HG03457 (cell line): Measurements from ENCODE around the gene DPH2.
A peak's percentile ranks its signal among the peaks of the same experiment; 100 is the strongest.

Source experiments
- ATAC-seq: cut with Tn5 transposase; IDR thresholded peaks from one replicate; pipeline ENCODE4 v1.9.1; 2021; ENCODE audit warnings: moderate number of reproducible peaks; ENCODE audit not compliant: unreplicated experiment

DPH2 gene

GRCh38 chr1:43965316-43965715 is 4.5 kb upstream of the DPH2 start:
- ATAC-seq: no peak

GRCh38 chr1:43968348-43968948 is 1.4 kb upstream of the DPH2 start:
- ATAC-seq: no peak

GRCh38 chr1:43969416-43969745 is 429 bp upstream of the DPH2 start:
- ATAC-seq: no peak

- no peak for ATAC-seq
Observed at GRCh38 chr1:43970502-43970901, 692 bp downstream of the DPH2 start.

- ATAC-seq: no peak
Observed at GRCh38 chr1:43970911-43971310, 1.1 kb downstream of the DPH2 start.

GRCh38 chr1:43971336-43971980 is 1.6 kb downstream of the DPH2 start:
- ATAC-seq: no peak

- ATAC-seq: no peak
Observed at GRCh38 chr1:43973981-43974442, 4.2 kb downstream of the DPH2 start.

GRCh38 chr1:43974443-43975248 is 4.8 kb downstream of the DPH2 start, which contains the start of gene ATP6V0B:
TSS of gene ATP6V0B (plus strand) at chr1:43974960. CDS start at chr1:43975041, 81 bp downstream.
- peak; percentile 58 for ATAC-seq

- no peak for ATAC-seq
Observed at GRCh38 chr1:43975249-43975961, 5.6 kb downstream of the DPH2 start.

- ATAC-seq: no peak
Observed at GRCh38 chr1:43976045-43976444, 6.2 kb downstream of the DPH2 start.

GRCh38 chr1:43976890-43977289 is 7.1 kb downstream of the DPH2 start:
- no peak for ATAC-seq

- ATAC-seq: no peak
Observed at GRCh38 chr1:43977376-43978263, 7.8 kb downstream of the DPH2 start.

GRCh38 chr1:43978264-43978550 is 8.4 kb downstream of the DPH2 start:
- no peak for ATAC-seq

GRCh38 chr1:43978551-43979260 is 8.9 kb downstream of the DPH2 start, which contains the start of gene B4GALT2:
TSS of gene B4GALT2 (plus strand) at chr1:43979210. CDS start at chr1:43981161, 1,951 bp downstream.
- no peak for ATAC-seq

GRCh38 chr1:43979261-43979527 is 9.4 kb downstream of the DPH2 start:
- ATAC-seq: no peak

GRCh38 chr1:43979528-43980254 is 9.9 kb downstream of the DPH2 start:
- no peak for ATAC-seq

- no peak for ATAC-seq
Observed at GRCh38 chr1:43980255-43981134, 10.7 kb downstream of the DPH2 start.

- ATAC-seq: no peak
Observed at GRCh38 chr1:43981135-43981491, 11.3 kb downstream of the DPH2 start.

GRCh38 chr1:43981636-43982035 is 11.8 kb downstream of the DPH2 start:
- no peak for ATAC-seq
